K562 treated with DMSO at 1 percent for 24 hours (cell line): ENCODE results near the gene PVALB. TPM values are rescaled to one million over a fixed set of nuclear protein-coding genes. Genes with fewer than 3 reads are reported as not detected.

Experiments used
- total RNA-seq: library from RNA; unstranded; fragments of 300-600 nt; gene quantifications from 2 replicates; pipeline ENCODE4 v1.2.3, GENCODE V29; 2022; ENCODE audit warnings: low read depth; ENCODE audit not compliant: insufficient read depth

The PVALB gene
- total RNA-seq = not detected in 2 replicates

DNA sequence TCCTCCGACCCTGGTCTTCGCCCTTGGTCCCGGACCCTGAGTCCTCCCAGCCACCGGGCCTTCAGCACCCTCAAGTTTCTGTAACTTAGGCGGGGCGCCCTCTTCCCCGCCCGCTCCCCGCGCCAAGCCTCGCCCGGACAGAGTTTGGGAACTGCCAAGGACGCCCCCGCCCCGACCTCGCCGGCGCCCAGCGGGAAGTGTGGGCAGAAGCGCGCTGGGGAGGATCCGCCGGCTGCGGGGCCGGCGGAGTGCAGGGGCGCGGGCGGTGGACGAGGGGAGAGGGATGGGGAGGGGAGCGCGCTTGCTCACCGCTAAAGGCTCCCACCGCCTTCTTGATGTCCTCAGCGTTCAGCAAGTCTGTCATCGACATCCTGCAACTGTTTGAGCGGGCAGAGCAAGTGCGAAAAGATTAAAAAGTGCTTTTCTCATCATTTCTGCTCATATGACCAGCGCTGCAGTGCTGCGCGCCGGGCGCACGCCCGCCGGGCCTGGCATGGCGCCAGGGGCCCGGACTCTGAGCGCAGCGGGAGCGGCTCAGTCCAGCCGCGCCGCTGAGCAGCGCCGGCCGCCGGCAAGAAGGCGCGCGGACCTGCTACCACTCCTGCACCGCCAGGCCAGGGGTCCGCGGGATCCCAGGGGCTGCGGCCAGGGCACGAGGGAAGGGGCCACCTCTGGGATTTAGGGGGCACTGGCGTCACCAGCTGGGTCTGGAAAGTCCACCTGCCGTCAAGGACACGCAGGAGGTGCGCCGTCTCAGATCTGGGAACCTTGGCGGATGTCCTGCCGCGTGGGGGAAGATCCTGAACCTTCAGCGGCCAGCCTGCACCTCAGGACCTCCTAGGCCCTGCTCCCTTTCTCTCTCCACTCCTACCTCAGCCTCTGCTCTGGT is at the start of gene PVALB:
TSS of gene PVALB (minus strand) at position 400 of the 889 bp plus-strand sequence. CDS start at position 370, 30 bp downstream.

DNA sequence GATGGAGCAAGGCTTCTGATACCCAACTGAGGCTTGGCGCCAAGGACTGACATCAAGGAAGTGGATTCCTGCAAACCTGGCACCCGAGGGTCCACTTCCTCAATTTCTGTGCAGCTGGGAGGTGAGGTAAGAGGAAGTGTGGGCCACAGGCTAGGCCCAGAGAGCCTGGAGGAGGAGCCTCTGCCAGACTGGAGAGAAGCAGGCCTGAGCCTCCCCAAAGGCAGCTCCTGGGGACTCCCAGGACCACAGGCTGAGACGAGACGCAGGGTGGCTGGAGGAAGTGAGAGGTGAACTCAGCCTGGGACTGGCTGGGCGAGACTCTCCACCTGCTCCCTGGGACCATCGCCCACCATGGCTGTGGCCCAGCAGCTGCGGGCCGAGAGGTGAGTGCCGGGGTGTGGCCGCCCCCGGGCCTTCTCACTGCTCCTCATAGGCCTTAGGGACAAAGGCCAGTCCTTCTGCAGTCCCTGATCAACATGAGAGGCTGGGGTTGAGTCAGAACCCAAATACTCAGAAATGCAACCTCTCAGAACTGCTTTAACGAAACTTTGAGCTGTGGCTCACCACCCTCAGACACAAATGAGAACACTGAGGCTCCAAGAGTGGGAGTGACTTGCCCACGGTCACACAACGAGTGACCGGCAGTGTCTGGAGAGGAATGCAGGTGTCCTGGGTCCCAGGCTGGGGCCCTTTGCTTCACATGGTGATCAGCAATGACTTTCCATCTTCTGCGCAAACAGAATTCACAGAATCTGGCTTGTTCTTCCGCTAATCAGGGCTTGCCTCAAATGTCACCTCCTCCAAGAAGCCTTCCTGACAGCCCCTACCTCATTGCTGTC is 44.2 kb upstream of the PVALB start, which contains the start of gene NCF4:
TSS of gene NCF4 (plus strand) at position 186 of the 839 bp plus-strand sequence. CDS start at position 352, 166 bp downstream.

DNA sequence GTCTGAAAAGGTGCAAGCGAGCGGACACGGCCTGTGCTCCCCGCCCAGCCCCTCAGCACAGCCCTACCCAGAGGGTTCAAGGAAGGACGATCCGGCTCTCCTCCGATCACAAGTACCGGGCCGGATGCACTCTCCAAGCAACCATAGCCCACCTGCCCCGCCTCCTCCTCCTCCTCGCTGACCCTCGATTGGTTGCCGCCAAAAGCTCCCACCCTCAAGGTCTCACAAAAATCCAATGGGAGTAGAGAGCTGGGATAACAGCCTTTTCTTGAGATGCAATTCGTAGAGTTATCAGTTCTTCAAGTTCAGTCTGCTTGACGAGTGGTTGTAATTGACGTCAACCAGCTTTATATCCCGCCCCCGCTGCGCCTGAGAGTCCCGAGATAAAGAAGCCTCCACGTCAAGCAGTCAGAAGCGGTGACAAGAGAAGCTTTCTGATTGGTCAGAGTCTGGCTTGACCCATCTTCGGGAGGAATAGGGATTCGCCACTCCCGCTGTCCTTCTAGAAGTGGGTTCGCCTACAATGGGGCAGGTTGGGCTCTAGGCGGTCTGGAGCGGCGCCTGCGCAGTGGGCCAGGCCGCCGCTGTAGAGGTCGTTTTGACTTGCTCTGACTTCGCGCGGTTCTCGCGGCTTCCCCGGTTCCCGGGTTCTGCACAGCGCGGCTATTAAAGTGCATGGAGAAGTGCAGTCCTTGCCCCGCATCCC is 40.7 kb downstream of the PVALB start, which contains the start of gene IFT27:
TSS of gene IFT27 (minus strand) at position 156 of the 706 bp plus-strand sequence. CDS start 412 bp downstream, outside the sequence.

Other genes with a start within 250 kb of the PVALB start
- not detected in 2 replicates for gene CACNG2, start 113.3 kb downstream of the PVALB start, total RNA-seq
- gene IFT27, start 40.9 kb downstream of the PVALB start, total RNA-seq = 5.8 and 7.3 TPM in 2 replicates
- 3.3 and 4.2 TPM in 2 replicates for gene NCF4, start 44.0 kb upstream of the PVALB start, total RNA-seq
- gene CSF2RB, start 96.6 kb upstream of the PVALB start, total RNA-seq = 0.30 and 0.85 TPM in 2 replicates
- 71.7 and 74.7 TPM in 2 replicates for gene TST, start 202.4 kb upstream of the PVALB start, total RNA-seq
- gene MPST, start 202.7 kb upstream of the PVALB start, total RNA-seq = 165 and 187 TPM in 2 replicates
- gene KCTD17, start 234.7 kb upstream of the PVALB start, total RNA-seq = 0.74 and 2.4 TPM in 2 replicates